ENCODE data around the gene ELOVL7. TPM values are rescaled to one million over a fixed set of nuclear protein-coding genes. Genes with fewer than 3 reads are reported as not detected.

Gene ELOVL7
- total RNA-seq, 1 donor from 2014 or later: 4.4 TPM

DNA sequence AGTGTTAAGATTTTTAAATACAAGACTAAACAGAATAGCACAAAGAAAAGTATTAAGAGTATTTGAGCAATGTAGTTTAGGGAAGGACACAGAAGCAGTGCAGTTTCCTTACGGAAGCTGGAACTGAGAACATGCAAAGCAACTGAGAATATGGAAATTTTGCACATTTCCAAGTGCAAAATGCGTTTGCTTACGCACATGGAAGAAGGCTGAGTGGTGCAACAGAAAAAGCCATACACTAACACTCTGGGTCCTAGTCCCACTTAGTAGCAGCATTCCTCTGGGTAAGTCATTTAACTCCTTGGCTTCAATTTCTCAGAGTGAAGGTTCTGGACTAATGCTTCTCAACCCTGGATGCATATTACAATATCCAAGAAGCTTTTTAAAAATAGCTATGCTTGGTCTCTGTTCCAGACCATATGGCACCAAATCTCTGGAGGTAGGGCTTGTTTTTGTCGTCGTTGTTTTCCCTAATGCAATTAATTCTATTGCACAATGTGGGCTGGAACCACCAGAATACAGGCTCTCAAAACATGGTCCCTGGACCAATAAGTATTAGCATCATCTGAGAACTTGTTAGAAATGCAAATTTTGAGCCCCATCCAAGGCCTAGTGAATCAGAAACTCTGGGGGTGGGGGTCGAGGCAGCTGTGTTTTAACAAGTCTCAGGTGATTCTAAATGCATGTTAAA, 78.9 kb downstream of the ELOVL7 start:
- Mint-ChIP-seq H3K9me3 (ENCODE audit: unreplicated experiment) (no peaks in the 10 kb centered on the region), H3K36me3 (ENCODE audit: low read depth, unreplicated experiment) (no peaks in the 10 kb centered on the region), H3K27ac (ENCODE audit: unreplicated experiment) (no peak overlapping the region), H3K4me3 (ENCODE audit: unreplicated experiment) (no peak overlapping the region), H3K4me1 (ENCODE audit: unreplicated experiment) (no peaks in the 10 kb centered on the region), H3K27me3 (ENCODE audit: unreplicated experiment) (no peaks in the 10 kb centered on the region)
- TF ChIP-seq, protein P1, sequence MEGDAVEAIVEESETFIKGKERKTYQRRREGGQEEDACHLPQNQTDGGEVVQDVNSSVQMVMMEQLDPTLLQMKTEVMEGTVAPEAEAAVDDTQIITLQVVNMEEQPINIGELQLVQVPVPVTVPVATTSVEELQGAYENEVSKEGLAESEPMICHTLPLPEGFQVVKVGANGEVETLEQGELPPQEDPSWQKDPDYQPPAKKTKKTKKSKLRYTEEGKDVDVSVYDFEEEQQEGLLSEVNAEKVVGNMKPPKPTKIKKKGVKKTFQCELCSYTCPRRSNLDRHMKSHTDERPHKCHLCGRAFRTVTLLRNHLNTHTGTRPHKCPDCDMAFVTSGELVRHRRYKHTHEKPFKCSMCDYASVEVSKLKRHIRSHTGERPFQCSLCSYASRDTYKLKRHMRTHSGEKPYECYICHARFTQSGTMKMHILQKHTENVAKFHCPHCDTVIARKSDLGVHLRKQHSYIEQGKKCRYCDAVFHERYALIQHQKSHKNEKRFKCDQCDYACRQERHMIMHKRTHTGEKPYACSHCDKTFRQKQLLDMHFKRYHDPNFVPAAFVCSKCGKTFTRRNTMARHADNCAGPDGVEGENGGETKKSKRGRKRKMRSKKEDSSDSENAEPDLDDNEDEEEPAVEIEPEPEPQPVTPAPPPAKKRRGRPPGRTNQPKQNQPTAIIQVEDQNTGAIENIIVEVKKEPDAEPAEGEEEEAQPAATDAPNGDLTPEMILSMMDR (IDR thresholded peaks at IDR 0.05; ENCODE audit: unreplicated experiment): no peak
- DNase-seq (ENCODE audit: low spot score): no peak

GRCh38 chr5:60763061-60763460, 81.0 kb downstream of the ELOVL7 start:
- H3K27ac Mint-ChIP-seq (ENCODE audit: unreplicated experiment): no peak overlapping the region
- DNase-seq (ENCODE audit: low spot score): no peak
- TF ChIP-seq, protein P1 (IDR thresholded peaks at IDR 0.05; ENCODE audit: unreplicated experiment): no peak
- no peak overlapping the region for H3K4me3 Mint-ChIP-seq (ENCODE audit: unreplicated experiment)
- no peaks in the 10 kb centered on the region for H3K4me1 Mint-ChIP-seq (ENCODE audit: unreplicated experiment)
- H3K9me3 Mint-ChIP-seq (ENCODE audit: unreplicated experiment): no peaks in the 10 kb centered on the region
- H3K36me3 Mint-ChIP-seq (ENCODE audit: low read depth, unreplicated experiment): no peaks in the 10 kb centered on the region
- H3K27me3 Mint-ChIP-seq (ENCODE audit: unreplicated experiment): no peaks in the 10 kb centered on the region

DNA sequence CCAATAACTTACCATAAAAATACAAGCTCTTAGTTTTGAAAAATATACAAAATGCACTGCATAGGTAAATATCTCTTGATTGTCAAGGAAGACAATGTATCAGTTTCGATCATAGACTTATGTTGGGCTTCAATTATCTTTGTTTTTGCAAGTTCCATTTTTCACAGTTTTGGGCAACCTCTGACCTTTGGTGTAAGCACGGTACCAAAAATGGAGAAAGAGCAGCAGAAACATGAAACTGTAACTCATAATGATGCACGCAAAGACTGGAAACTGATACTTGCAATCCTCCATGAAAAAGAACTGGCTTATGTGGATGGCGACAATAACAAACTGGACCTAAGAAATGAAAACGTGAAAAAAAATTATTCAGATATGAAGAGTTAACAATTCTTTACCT, 89.6 kb downstream of the ELOVL7 start:
- H3K9me3 Mint-ChIP-seq (ENCODE audit: unreplicated experiment): no peaks in the 10 kb centered on the region
- no peak overlapping the region for H3K4me3 Mint-ChIP-seq (ENCODE audit: unreplicated experiment)
- no peaks in the 10 kb centered on the region for H3K27me3 Mint-ChIP-seq (ENCODE audit: unreplicated experiment)
- no peaks in the 10 kb centered on the region for H3K36me3 Mint-ChIP-seq (ENCODE audit: low read depth, unreplicated experiment)
- TF ChIP-seq, protein P1 (IDR thresholded peaks at IDR 0.05; ENCODE audit: unreplicated experiment): no peak
- H3K4me1 Mint-ChIP-seq (ENCODE audit: unreplicated experiment): no peaks in the 10 kb centered on the region
- no peak overlapping the region for H3K27ac Mint-ChIP-seq (ENCODE audit: unreplicated experiment)
- no peak for DNase-seq (ENCODE audit: low spot score)

GRCh38 chr5:60744682-60745081, 99.4 kb downstream of the ELOVL7 start:
- no peak for DNase-seq (ENCODE audit: low spot score)
- Mint-ChIP-seq H3K36me3 (ENCODE audit: low read depth, unreplicated experiment) (peaks cover 7% of the 10 kb centered on the region), H3K4me3 (ENCODE audit: unreplicated experiment) (no peak overlapping the region), H3K9me3 (ENCODE audit: unreplicated experiment) (no peaks in the 10 kb centered on the region), H3K4me1 (ENCODE audit: unreplicated experiment) (peaks cover 6% of the 10 kb centered on the region), H3K27me3 (ENCODE audit: unreplicated experiment) (peaks cover 5% of the 10 kb centered on the region), H3K27ac (ENCODE audit: unreplicated experiment) (no peak overlapping the region)
- TF ChIP-seq, protein P1 (IDR thresholded peaks at IDR 0.05; ENCODE audit: unreplicated experiment): no peak

DNA sequence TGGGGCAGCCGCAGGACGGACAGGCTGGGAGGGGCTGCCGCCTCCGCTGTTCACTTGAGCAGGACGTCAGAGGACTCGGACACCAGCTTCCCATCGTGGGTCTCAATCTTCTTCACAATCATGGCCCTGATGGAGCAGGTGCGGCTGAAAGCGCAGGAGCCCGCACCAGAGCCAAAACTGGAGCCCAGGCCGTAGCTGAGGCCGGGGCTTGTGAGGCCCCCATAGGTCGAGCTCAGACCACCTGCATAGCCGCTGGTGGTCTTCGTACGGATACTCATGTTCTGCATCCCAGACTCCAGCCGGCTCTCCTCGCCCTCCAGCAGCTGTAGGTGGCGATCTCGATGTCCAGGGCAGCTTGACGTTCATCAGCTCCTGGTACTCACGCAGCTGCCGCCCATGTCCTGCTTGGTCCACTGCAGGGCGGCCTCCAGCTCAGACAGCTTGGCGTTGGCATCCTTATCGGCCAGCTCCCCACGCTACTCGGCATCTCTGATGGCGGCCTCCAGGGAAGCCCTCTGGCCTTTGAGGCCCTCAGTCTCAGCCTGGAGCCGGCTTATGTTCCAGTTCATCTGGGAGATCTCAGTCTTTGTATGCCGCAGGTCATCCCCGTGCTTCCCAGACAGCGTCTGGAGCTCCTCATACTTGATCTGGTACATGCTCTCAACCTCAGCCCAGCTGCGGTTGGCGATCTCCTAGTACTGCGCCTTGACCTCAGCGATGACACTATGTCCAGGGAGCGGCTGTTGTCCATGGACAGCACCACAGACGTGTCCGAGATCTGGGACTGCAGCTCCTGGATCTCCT, 100.4 kb downstream of the ELOVL7 start:
- no peak for DNase-seq (ENCODE audit: low spot score)
- H3K4me1 Mint-ChIP-seq (ENCODE audit: unreplicated experiment): peaks cover 6% of the 10 kb centered on the region
- no peak overlapping the region for H3K4me3 Mint-ChIP-seq (ENCODE audit: unreplicated experiment)
- TF ChIP-seq, protein P1 (IDR thresholded peaks at IDR 0.05; ENCODE audit: unreplicated experiment): no peak
- H3K27ac Mint-ChIP-seq (ENCODE audit: unreplicated experiment): no peak overlapping the region
- no peaks in the 10 kb centered on the region for H3K9me3 Mint-ChIP-seq (ENCODE audit: unreplicated experiment)
- peaks cover 5% of the 10 kb centered on the region for H3K27me3 Mint-ChIP-seq (ENCODE audit: unreplicated experiment)
- H3K36me3 Mint-ChIP-seq (ENCODE audit: low read depth, unreplicated experiment): peaks cover 7% of the 10 kb centered on the region

All from endothelial cell (in vitro differentiated cells).